HG02588 (cell line): Measurements from ENCODE around the gene RAP1A.

ENCODE experiments used
- ATAC-seq: cut with Tn5 transposase; IDR thresholded peaks from one replicate; pipeline ENCODE4 v1.9.1; 2021; ENCODE audit warnings: mild to moderate bottlenecking, moderate library complexity; ENCODE audit not compliant: unreplicated experiment

RAP1A gene

GRCh38 chr1:111619635-111620440, at the start of gene RAP1A:
TSS of gene RAP1A (plus strand) at chr1:111619789. CDS start at chr1:111691361, 71,572 bp downstream.
- peak; percentile 60 for ATAC-seq

- no peak for ATAC-seq
Measured at GRCh38 chr1:111569913-111570312, 49.7 kb upstream of the RAP1A start.

GRCh38 chr1:111570781-111571181, 48.8 kb upstream of the RAP1A start:
- ATAC-seq: no peak

GRCh38 chr1:111571239-111571638, 48.4 kb upstream of the RAP1A start:
- no peak for ATAC-seq

GRCh38 chr1:111571987-111572386, 47.6 kb upstream of the RAP1A start:
- ATAC-seq: no peak

GRCh38 chr1:111576547-111576946, 43.0 kb upstream of the RAP1A start:
- no peak for ATAC-seq

GRCh38 chr1:111577814-111578213, 41.8 kb upstream of the RAP1A start:
- ATAC-seq: no peak

GRCh38 chr1:111581166-111581565, 38.4 kb upstream of the RAP1A start:
- ATAC-seq: no peak

- ATAC-seq: no peak
Measured at GRCh38 chr1:111582016-111582415, 37.6 kb upstream of the RAP1A start.

- no peak for ATAC-seq
Measured at GRCh38 chr1:111582644-111583618, 36.7 kb upstream of the RAP1A start.

GRCh38 chr1:111585447-111586086, 34.0 kb upstream of the RAP1A start:
- no peak for ATAC-seq

- no peak for ATAC-seq
Measured at GRCh38 chr1:111586112-111586511, 33.5 kb upstream of the RAP1A start.

- no peak for ATAC-seq
Measured at GRCh38 chr1:111587509-111588174, 31.9 kb upstream of the RAP1A start.

GRCh38 chr1:111591937-111592336, 27.7 kb upstream of the RAP1A start:
- ATAC-seq: no peak

GRCh38 chr1:111592389-111593361, 26.9 kb upstream of the RAP1A start:
- ATAC-seq: peak; percentile 94

- no peak for ATAC-seq
Measured at GRCh38 chr1:111593403-111594305, 25.9 kb upstream of the RAP1A start.

GRCh38 chr1:111594306-111594693, 25.3 kb upstream of the RAP1A start:
- no peak for ATAC-seq

- no peak for ATAC-seq
Measured at GRCh38 chr1:111595807-111596206, 23.8 kb upstream of the RAP1A start.
